Keratinocyte (primary cell): Measurements from ENCODE around the gene KLHDC3.

Experiments
- EZH2 ChIP-seq: IDR thresholded peaks from one replicate; pipeline ENCODE4 v1.6.1; 2012; ENCODE audit warnings: inconsistent platforms, mild to moderate bottlenecking, low read length, moderate library complexity
- TF ChIP-seq, protein P1 (sequence below), 3 experiments: IDR thresholded peaks in 1 of 3; conservative IDR thresholded peaks in 1 of 3; optimal IDR thresholded peaks in 1 of 3; 2 replicates in 2 of 3; 3 replicates in 1 of 3; pipeline versions ENCODE3 to v1.5.1; 2011; ENCODE audit warnings: low read length in 3 of 3, mild to moderate bottlenecking in 3 of 3, moderate library complexity in 2 of 3, control low read depth in 1 of 3, inconsistent platforms in 1 of 3; ENCODE audit not compliant: insufficient read depth in 2 of 3; ENCODE audit errors: extremely low read depth in 1 of 3

DNA sequence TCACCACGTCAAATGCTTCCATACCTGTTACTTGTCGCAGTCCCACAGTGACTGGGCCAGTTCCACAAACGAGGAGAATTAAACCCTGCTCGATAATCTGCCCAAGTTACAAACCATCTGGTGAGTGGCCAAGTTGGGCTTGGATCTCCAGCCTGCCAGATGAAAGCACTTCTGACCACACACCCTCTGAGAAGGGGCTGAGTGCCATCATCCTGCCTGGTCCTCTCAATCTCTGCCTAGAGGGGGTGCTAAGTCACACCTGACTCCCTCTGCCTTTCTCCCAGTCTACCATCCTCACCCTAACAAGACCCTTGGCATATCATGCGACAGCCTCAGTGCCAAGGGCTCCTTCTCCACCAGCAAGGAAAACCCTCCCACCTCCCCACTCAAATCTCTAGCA, 23.1 kb downstream of the KLHDC3 start:
- TF ChIP-seq, protein P1, sequence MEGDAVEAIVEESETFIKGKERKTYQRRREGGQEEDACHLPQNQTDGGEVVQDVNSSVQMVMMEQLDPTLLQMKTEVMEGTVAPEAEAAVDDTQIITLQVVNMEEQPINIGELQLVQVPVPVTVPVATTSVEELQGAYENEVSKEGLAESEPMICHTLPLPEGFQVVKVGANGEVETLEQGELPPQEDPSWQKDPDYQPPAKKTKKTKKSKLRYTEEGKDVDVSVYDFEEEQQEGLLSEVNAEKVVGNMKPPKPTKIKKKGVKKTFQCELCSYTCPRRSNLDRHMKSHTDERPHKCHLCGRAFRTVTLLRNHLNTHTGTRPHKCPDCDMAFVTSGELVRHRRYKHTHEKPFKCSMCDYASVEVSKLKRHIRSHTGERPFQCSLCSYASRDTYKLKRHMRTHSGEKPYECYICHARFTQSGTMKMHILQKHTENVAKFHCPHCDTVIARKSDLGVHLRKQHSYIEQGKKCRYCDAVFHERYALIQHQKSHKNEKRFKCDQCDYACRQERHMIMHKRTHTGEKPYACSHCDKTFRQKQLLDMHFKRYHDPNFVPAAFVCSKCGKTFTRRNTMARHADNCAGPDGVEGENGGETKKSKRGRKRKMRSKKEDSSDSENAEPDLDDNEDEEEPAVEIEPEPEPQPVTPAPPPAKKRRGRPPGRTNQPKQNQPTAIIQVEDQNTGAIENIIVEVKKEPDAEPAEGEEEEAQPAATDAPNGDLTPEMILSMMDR (optimal IDR thresholded peaks at IDR 0.05 in 1 of 3, IDR thresholded peaks at IDR 0.05 in 1 of 3, conservative IDR thresholded peaks at IDR 0.05 in 1 of 3; ENCODE audit: extremely low read depth in 1 of 3, insufficient read depth in 2 of 3, low read length in 3 of 3): no peak
- TF ChIP-seq EZH2: no peak
